HG02610 (cell line): ENCODE results near the gene EMCN.
"Not testable (repeated sequence)": the region's sequence is repeated elsewhere in the genome, so short reads cannot be mapped to it uniquely, and the experiment has no call there.

Experiments
- ATAC-seq: cut with Tn5 transposase; IDR thresholded peaks from one replicate; pipeline ENCODE4 v1.9.1; 2021; ENCODE audit warnings: mild to moderate bottlenecking, moderate library complexity; ENCODE audit not compliant: unreplicated experiment

Gene EMCN

DNA sequence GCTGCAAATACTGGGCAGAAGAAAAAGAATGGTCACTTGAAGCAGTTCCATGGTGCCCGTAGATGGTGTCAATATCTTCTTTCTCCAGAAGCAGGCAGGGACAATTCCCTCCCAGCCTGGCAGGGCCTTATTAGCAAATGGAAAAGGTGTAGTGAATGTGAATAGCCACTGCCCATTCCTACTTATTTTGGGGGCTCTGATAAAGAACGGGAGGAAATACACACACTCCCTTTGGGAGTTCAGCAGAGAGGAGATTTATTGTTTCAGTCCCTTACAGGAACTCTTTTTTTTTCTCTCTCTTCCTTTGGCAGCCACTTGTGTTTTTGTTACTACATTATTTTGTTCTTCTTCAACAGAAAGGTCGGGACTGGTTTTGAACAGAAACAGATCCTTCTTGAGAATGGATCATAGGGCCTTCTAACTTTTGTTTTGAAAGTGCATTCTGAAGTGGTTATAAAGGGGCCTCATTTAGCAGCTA, at the start of gene EMCN:
Gene EMCN (minus strand): TSS at position 159 of the 478 bp plus-strand sequence. CDS start 108 bp downstream, at position 51.
- no peak for ATAC-seq

DNA sequence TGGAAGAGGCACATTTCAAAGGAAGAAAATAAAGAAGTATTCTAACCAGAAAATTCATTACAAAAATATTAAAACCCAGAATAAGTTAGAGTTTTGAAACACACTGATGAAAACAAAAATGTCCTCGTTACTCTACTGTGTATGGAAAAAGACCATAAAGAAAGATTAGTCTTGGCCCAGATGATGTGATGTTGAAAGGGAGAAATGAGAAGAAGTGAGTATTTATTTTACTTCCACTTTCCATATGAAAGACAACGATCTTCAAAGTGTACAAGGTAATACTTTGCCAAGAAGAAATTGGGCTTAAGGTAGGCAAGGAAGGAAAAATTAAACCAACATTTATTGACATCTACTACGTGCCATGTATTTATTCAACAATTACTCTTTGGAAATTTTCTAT, 48.6 kb upstream of the EMCN start:
- no peak for ATAC-seq

DNA sequence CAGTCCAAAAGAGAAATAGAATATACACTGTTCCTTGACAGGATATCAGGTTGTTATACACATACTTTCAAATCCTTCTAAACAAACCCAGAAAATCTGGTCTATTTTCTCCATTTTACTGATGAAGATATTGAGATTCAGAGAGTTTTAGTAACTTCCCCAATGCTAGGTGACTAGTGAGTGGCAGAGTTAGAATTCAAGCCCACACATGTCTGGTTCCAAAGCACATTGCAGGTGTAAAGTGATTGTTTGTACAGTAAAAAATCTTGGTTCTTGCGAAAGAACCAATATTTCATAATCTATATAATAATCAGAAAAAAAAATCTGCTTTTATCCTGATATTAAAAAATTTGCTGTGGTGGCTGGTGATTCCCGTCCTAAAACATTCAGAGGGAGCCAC, 39.5 kb upstream of the EMCN start:
- no peak for ATAC-seq

DNA sequence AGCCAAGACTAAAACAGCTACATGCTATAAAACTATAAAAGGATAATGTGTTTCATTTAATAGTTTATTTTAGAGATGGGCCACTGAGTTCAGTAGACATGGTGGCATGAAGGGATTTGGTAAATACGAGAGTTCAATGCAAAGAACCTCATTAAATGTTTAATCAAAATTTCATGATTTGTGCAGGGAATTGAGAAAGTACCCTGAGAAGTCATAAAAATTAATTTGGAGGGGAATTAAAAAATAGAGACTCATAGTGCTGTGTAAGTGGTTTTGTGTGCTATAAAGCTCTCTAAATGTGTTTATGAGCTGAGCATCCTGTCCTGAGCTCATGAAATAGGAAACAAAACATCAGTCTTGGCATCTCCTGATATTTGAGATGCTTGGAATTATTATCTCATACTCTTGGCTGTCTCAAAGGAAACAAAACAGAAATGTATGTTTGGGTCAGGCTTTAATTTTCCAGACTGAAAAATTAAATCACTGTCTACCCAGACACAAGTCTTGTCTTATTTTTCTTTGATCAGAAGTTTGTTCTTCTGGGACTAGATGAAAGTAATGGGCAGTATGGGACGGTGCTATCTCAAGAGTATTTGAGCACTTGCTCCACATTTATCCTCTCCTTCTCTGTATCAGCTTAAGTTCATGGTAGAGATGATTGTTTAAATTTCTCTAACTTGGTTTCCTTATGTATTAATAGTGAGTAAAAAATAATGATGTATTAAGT, 38.0 kb upstream of the EMCN start:
- ATAC-seq: no peak

- no peak for ATAC-seq
Observed at GRCh38 chr4:100548200-100548560, 30.4 kb upstream of the EMCN start.

GRCh38 chr4:100547541-100548199, 29.8 kb upstream of the EMCN start:
- no peak for ATAC-seq

DNA sequence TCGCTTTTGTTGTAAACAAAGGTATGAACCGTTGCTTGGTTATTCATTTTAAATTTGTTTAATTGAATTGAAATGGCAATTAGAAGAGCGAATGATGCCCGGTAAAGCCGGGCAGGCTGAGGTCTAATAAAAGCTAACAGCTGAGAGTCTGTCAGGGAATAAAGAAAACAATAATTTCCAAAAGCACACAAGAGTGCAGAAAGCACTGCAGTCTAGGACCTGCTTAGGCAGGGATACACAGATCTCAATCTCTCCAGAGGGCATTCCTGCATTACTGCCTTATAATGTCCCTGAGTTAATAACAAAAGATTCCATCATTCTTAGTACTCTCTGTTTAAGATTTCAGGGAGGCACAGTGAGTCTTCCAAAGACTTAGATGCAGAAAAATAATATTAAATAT, 27.6 kb upstream of the EMCN start:
- no peak for ATAC-seq

DNA sequence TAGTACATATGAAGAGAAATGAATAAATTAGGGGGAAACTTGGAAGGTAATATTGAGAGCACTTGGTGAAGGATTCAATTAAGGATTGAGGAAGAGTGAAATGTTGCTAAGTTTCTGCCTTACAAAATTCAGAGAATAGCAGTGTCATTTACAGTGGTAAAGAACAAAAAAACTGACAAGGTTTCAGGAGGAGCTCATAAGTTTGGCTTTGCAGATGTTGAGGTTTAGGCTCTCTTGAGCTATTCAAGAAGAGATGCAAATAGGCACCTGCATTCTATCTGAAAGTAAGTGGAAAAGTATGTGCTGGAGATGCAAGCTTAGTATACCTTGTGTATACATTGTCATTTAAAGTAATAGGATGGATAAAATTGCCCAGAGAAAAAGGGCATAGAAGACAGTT, 22.3 kb upstream of the EMCN start:
- ATAC-seq: no peak

DNA sequence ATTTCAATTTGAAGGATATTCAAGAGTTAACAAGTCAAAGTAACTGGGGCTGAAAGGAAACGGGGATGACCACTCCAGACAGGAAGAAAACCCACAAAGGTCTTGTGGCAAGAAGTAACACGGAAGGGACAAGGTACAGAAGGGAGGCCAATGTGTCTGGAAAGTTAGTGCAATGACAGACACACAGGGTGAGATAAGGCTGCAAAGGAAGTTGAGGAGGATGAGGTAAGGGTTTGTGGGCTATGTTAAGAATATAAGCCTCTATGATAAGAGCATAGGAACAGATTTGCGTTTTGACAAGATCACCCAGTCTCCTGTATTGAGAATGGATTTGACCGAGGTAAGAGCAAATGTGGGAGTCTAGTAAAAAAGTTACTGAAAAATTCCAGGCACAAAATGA, 21.9 kb upstream of the EMCN start:
- ATAC-seq: no peak

DNA sequence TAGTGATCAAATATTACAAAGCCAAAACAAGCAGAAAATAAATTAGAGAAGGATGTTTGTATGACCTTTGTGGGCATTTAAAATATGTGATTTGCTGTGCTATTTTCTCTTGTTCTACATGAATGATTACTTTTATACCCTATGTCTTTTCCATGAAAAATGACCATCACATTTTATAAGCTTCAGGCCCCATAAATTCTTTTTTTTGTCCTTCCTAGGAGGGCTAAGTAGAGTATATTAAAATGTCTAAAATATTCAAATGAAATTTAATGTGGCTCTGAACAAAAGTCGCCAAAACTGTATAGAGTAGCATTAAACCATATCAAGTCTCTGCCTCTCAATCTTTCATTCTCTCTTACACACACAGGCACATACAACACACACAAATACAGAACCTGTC, 15.9 kb upstream of the EMCN start:
- no peak for ATAC-seq

GRCh38 chr4:100530161-100530560, 12.3 kb upstream of the EMCN start:
- not testable (repeated sequence) for ATAC-seq

- ATAC-seq: no peak
Observed at GRCh38 chr4:100525686-100526085, 7.9 kb upstream of the EMCN start.

DNA sequence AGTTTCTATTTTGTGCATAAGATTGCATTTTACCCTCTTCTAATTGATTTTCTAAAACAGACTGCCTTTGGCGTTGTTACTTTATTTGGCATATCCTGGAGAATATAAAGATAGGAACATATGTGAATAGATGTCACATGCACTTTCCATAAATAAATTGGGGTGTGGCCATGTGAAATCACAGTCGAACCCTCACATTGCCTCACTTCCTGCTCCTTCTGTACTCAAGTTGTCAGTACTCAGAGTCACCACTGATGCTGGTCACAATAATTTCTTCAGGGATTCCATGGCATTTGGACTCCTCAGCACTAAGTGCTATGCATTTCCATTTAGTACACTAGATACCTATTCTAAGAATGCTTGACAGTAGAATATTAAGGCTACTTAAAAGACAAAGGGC, 1.4 kb upstream of the EMCN start:
- ATAC-seq: no peak

- no peak for ATAC-seq
Observed at GRCh38 chr4:100516225-100516624, 1.6 kb downstream of the EMCN start.

- no peak for ATAC-seq
Observed at GRCh38 chr4:100511896-100512295, 5.9 kb downstream of the EMCN start.

GRCh38 chr4:100510551-100510950, 7.3 kb downstream of the EMCN start:
- no peak for ATAC-seq

GRCh38 chr4:100509386-100509785, 8.4 kb downstream of the EMCN start:
- ATAC-seq: no peak

GRCh38 chr4:100508691-100509090, 9.1 kb downstream of the EMCN start:
- no peak for ATAC-seq

- no peak for ATAC-seq
Observed at GRCh38 chr4:100504086-100504874, 13.5 kb downstream of the EMCN start.

DNA sequence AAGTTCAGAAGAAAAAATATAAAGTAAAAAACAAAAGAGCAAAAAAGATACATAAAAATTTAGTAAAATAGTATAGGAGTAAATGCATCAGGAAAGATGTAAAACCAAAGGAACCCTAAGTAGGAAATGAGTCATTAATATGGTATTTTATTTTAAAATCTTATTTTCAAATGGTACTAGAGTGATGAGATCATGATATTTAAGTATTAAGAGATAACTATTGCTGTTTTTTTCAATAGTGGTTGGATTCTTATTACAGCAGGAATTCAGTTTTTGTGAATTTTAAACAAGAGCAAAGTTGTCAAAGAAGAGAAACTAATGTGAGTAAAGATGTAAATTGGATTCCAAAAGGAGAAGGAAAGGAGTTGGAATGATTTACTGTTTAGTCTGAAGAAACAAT, 20.0 kb downstream of the EMCN start:
- no peak for ATAC-seq

GRCh38 chr4:100495074-100495473, 22.7 kb downstream of the EMCN start:
- ATAC-seq: no peak

DNA sequence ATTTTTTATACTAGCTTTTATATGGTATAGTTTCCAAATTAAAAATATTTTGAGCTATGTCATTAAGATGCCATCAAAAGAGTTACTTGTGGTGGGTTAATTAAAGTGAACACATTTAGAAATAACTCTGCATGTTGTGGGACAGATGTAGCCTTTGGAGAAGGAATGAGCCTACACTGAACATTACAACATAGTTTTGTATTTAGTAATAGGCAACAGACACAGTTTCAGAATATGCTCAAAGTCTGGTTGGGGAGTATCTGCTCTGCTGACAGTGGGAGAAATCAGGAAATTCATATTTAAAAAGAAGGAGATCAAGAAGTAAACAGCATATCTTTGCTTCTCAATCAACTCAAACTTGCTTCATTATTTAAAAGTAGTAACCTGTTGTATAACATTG, 23.7 kb downstream of the EMCN start:
- no peak for ATAC-seq
